HEK293 (cell line): ENCODE measurements around the gene LAMC3.
A peak's percentile ranks its signal among the peaks of the same experiment; 100 is the strongest.

Experiments
- CTCF ChIA-PET: fragments of 350-600 bp; formaldehyde crosslinking; extraction: SDS; loops from one replicate; lab custom pipeline; 2021; ENCODE audit warnings: antibody characterized with exemption; lab: Yijun Ruan, JAX
- POLR2A ChIA-PET: fragments of 300-600 bp; formaldehyde crosslinking; extraction: SDS; loops from one replicate; lab custom pipeline; 2020; ENCODE audit warnings: antibody characterized with exemption, inconsistent platforms; lab: Yijun Ruan, JAX
- H3K27ac ChIP-seq: fragments of 200-500 bp; sonication (Bioruptor generic); 2 replicates; pipeline ENCODE4 v1.5.1; 2014; ENCODE audit warnings: low read depth, low read length, control low read depth, inconsistent platforms; ENCODE audit errors: extremely low read depth
- H3K36me3 ChIP-seq, 2 experiments: fragments of 200-500 bp in 1 of 2; sonication (Bioruptor generic) in 1 of 2; 1 replicate in 1 of 2; 2 replicates in 1 of 2; pipeline ENCODE4 v1.5.1; 2014 to 2017; ENCODE audit warnings: inconsistent platforms in 2 of 2, low read length in 2 of 2; ENCODE audit not compliant: control insufficient read depth in 2 of 2, insufficient read depth in 1 of 2
- H3K4me1 ChIP-seq: fragments of 200-500 bp; sonication (Bioruptor generic); 2 replicates; pipeline ENCODE4 v1.5.1; 2014; ENCODE audit warnings: mild to moderate bottlenecking, low read length, inconsistent platforms; ENCODE audit not compliant: control insufficient read depth, insufficient read depth
- H3K4me3 ChIP-seq: 2 replicates; pipeline ENCODE4 v1.5.1; 2011; ENCODE audit warnings: low read depth, mild to moderate bottlenecking, control low read depth, low read length, moderate library complexity
- H3K9me3 ChIP-seq: fragments of 200-500 bp; sonication (Bioruptor generic); 2 replicates; pipeline ENCODE4 v1.5.1; 2014; ENCODE audit warnings: low read depth, low read length, inconsistent platforms; ENCODE audit not compliant: control insufficient read depth, insufficient read depth
- KLF16 ChIP-seq: fragments of 450-650 bp; formaldehyde crosslinking; IDR thresholded peaks from 2 replicates; pipeline ENCODE4 v1.5.1; 2017; ENCODE audit warnings: missing biosample characterization, missing genetic modification characterization
- SCRT1 ChIP-seq: fragments of 450-650 bp; formaldehyde crosslinking; IDR thresholded peaks from 2 replicates; pipeline ENCODE4 v1.5.1; 2016; ENCODE audit warnings: missing biosample characterization, missing genetic modification characterization, borderline replicate concordance
- YY2 ChIP-seq: fragments of 450-650 bp; formaldehyde crosslinking; IDR thresholded peaks from 2 replicates; pipeline ENCODE4 v1.5.1; 2016; ENCODE audit warnings: missing biosample characterization, missing genetic modification characterization
- ZEB2 ChIP-seq: fragments of 450-650 bp; formaldehyde crosslinking; IDR thresholded peaks from 2 replicates; pipeline ENCODE4 v1.5.1; 2016; ENCODE audit warnings: missing biosample characterization, missing genetic modification characterization
- ZIC2 ChIP-seq: fragments of 450-650 bp; formaldehyde crosslinking; IDR thresholded peaks from 2 replicates; pipeline ENCODE4 v1.5.1; 2016; ENCODE audit warnings: missing biosample characterization, missing genetic modification characterization
- ZNF140 ChIP-seq: fragments of 450-650 bp; formaldehyde crosslinking; IDR thresholded peaks from 2 replicates; pipeline ENCODE4 v1.5.1; 2016; ENCODE audit warnings: missing biosample characterization, missing genetic modification characterization
- ZNF155 ChIP-seq: fragments of 450-650 bp; formaldehyde crosslinking; IDR thresholded peaks from 2 replicates; pipeline ENCODE4 v1.5.1; 2016; ENCODE audit warnings: missing biosample characterization, missing genetic modification characterization
- ZNF221 ChIP-seq: fragments of 450-650 bp; formaldehyde crosslinking; IDR thresholded peaks from 2 replicates; pipeline ENCODE4 v1.5.1; 2017; ENCODE audit warnings: missing biosample characterization, missing genetic modification characterization, borderline replicate concordance
- ZNF354C ChIP-seq: fragments of 450-650 bp; formaldehyde crosslinking; IDR thresholded peaks from 2 replicates; pipeline ENCODE4 v1.5.1; 2016; ENCODE audit warnings: missing biosample characterization, missing genetic modification characterization, low read depth, borderline replicate concordance
- ZNF366 ChIP-seq: fragments of 450-650 bp; formaldehyde crosslinking; conservative IDR thresholded peaks from 2 replicates; pipeline ENCODE4 v1.5.1; 2016; ENCODE audit warnings: missing biosample characterization, missing genetic modification characterization
- ZNF416 ChIP-seq: fragments of 450-650 bp; formaldehyde crosslinking; IDR thresholded peaks from 2 replicates; pipeline ENCODE4 v1.5.1; 2016; ENCODE audit warnings: missing biosample characterization, missing genetic modification characterization
- ZNF501 ChIP-seq: fragments of 450-650 bp; formaldehyde crosslinking; IDR thresholded peaks from 2 replicates; pipeline ENCODE4 v1.5.1; 2016; ENCODE audit warnings: missing biosample characterization, missing genetic modification characterization
- ZNF514 ChIP-seq: fragments of 450-650 bp; formaldehyde crosslinking; IDR thresholded peaks from 2 replicates; pipeline ENCODE4 v1.5.1; 2016; ENCODE audit warnings: missing biosample characterization, missing genetic modification characterization
- ZNF548 ChIP-seq: fragments of 450-650 bp; formaldehyde crosslinking; IDR thresholded peaks from 2 replicates; pipeline ENCODE4 v1.5.1; 2016; ENCODE audit warnings: missing biosample characterization, missing genetic modification characterization
- ZNF549 ChIP-seq: fragments of 450-650 bp; IDR thresholded peaks from 2 replicates; pipeline ENCODE4 v1.5.1; 2018; ENCODE audit warnings: missing biosample characterization, missing genetic modification characterization, mild to moderate bottlenecking, inconsistent platforms, moderate library complexity
- ZSCAN23 ChIP-seq: fragments of 450-650 bp; formaldehyde crosslinking; IDR thresholded peaks from 2 replicates; pipeline ENCODE4 v1.5.1; 2016; ENCODE audit warnings: missing biosample characterization, missing genetic modification characterization
- TF ChIP-seq, protein P1 (sequence below): fragments of 450-650 bp; formaldehyde crosslinking; IDR thresholded peaks from 2 replicates; pipeline ENCODE4 v1.5.1; 2016; ENCODE audit warnings: missing biosample characterization, missing genetic modification characterization
- TF ChIP-seq, protein P2 (sequence below): fragments of 450-650 bp; formaldehyde crosslinking; IDR thresholded peaks from 2 replicates; pipeline ENCODE4 v1.5.1; 2017; ENCODE audit warnings: missing biosample characterization, missing genetic modification characterization

LAMC3 gene

DNA sequence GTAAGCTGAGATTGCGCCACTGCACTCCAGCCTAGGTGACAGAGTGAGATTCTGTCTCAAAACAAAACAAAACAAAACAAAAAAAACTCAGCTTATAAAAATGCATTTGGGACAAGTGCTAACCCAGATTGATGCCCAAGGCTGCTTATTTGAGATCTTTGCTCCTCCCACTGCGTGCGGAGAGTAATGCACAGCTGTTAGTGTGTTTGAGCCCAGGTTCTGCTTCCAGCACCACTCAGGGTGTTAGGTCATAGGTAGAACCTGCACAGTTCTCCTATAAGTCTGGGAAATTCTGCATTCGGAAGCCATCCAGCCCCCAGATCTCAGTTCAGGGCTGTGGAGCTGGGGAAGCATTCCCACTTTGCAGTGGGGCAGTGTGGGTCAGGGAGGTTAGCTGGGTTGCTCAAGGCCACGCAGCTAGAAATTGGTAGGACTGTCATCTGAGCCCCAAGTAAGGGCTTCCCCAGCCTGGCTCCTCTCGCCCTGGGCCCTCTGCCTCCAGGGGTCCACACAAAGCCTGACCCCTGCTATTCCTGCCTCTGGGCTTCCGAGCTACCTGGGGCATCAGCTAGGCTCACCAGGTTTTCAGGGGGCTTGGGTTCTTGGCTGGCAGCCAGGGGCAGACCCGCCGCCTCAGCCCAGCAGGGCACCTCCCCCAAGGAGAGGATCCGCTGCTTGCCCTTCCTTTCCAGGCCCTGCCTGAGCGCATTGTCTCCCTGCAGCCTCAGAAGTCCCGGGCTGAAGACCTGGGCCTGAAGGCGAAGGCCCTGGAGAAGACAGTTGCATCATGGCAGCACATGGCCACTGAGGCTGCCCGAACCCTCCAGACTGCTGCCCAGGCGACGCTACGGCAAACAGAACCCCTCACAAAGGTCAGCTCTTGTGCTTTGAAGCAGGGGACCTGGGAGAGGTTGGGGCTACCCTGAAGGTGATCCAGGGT, 69.7 kb downstream of the LAMC3 start:
- H3K4me1 ChIP-seq, result no peaks in the 10 kb centered on the region
- H3K27ac ChIP-seq, result no peak overlapping the region
- no peak overlapping the region for H3K4me3 ChIP-seq
- CTCF ChIA-PET, result interaction anchor here (0.6 to 2.1 kb wide), 4 partner anchors 20 to 303 kb away, joined by 3 to 11 read pairs (median 4); no protein-coding TSS in a partner anchor
- H3K9me3 ChIP-seq, result no peaks in the 10 kb centered on the region
- POLR2A ChIA-PET, result no interaction called here
- H3K36me3 ChIP-seq, result no peaks in the 10 kb centered on the region
- TF ChIP-seq KLF16 (tag by site-specific recombination) (no peak), ZIC2 (peak; percentile 92)

DNA sequence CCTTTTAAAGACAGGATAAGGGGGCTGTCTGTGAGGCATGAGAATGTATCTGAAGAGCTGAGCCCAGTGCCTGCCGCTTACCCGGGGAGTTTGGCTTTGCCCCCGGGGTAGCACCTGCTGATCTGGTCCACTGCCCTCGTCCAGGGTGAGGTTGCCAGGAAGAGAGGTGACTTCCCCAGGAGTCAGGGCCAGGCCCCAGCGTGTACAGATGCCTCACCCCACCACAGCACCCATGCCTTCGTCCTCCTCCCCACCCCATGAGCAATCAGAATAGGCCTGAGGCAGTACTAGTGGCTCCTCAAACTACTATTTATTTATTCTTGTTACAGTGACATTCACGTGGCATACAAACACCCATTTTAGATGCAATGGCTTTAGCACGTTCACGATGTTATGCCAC, 71.6 kb downstream of the LAMC3 start:
- TF ChIP-seq SCRT1 (tag by site-specific recombination), result no peak
- no peak for TF ChIP-seq ZNF549 (tag by site-specific recombination)
- no peak for TF ChIP-seq YY2 (tag by site-specific recombination)
- no peak for TF ChIP-seq ZNF501
- no peak for TF ChIP-seq ZNF140
- TF ChIP-seq ZNF155, result no peak
- TF ChIP-seq ZNF366 (tag by site-specific recombination), result no peak
- no peak for TF ChIP-seq ZNF548 (tag by site-specific recombination)
- no peak for TF ChIP-seq ZNF354C (tag by site-specific recombination)
- TF ChIP-seq, protein P1, sequence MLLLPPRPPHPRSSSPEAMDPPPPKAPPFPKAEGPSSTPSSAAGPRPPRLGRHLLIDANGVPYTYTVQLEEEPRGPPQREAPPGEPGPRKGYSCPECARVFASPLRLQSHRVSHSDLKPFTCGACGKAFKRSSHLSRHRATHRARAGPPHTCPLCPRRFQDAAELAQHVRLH, result no peak
- Histone ChIP-seq H3K4me3 (no peak overlapping the region), H3K4me1 (no peaks in the 10 kb centered on the region), H3K27ac (no peak overlapping the region), H3K9me3 (no peaks in the 10 kb centered on the region), H3K36me3 (no peaks in the 10 kb centered on the region)
- POLR2A ChIA-PET, result interaction anchor here (0.6 kb wide), 1 partner anchor 34 kb away, joined by 5 read pairs; no protein-coding TSS in a partner anchor
- CTCF ChIA-PET, result interaction anchor here (0.6 to 1.1 kb wide), 3 partner anchors 19 to 256 kb away, joined by 3 read pairs; no protein-coding TSS in a partner anchor

DNA sequence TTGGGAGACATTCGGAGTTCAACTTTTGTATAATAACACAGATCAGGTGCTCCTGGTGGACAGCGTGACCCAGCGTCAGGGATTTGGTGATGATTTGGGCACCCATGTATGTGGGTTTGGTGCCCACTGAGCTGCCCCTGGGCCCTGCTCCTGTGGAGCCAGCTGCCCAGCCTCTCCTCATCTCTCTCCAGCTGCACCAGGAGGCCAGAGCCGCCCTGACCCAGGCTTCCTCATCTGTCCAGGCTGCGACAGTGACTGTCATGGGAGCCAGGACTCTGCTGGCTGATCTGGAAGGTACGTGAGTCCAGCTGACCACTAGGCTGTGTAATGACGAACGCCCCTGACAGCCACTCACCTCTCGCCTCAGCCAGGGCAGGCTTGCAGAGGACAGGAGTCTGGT, 72.9 kb downstream of the LAMC3 start:
- H3K4me3 ChIP-seq, result no peak overlapping the region
- POLR2A ChIA-PET, result no interaction called here
- no peak overlapping the region for H3K27ac ChIP-seq
- CTCF ChIA-PET, result interaction anchor here (0.6 kb wide), 1 partner anchor 20 kb away, joined by 3 read pairs; no protein-coding TSS in a partner anchor
- no peaks in the 10 kb centered on the region for H3K4me1 ChIP-seq
- H3K9me3 ChIP-seq, result no peaks in the 10 kb centered on the region
- H3K36me3 ChIP-seq, result no peaks in the 10 kb centered on the region
- TF ChIP-seq, protein P2, sequence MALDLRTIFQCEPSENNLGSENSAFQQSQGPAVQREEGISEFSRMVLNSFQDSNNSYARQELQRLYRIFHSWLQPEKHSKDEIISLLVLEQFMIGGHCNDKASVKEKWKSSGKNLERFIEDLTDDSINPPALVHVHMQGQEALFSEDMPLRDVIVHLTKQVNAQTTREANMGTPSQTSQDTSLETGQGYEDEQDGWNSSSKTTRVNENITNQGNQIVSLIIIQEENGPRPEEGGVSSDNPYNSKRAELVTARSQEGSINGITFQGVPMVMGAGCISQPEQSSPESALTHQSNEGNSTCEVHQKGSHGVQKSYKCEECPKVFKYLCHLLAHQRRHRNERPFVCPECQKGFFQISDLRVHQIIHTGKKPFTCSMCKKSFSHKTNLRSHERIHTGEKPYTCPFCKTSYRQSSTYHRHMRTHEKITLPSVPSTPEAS (tag by site-specific recombination), result no peak
- TF ChIP-seq ZNF514 (tag by site-specific recombination) (no peak), ZNF221 (tag by site-specific recombination) (no peak), ZEB2 (no peak), ZNF416 (tag by site-specific recombination) (no peak), ZSCAN23 (tag by site-specific recombination) (no peak)
